HG02588 (cell line): Measurements from ENCODE around the gene KCNS3.
A peak's percentile ranks its signal among the peaks of the same experiment; 100 is the strongest.

Experiments
- ATAC-seq: cut with Tn5 transposase; IDR thresholded peaks from one replicate; pipeline ENCODE4 v1.9.1; 2021; ENCODE audit warnings: mild to moderate bottlenecking, moderate library complexity; ENCODE audit not compliant: unreplicated experiment

Gene KCNS3

GRCh38 chr2:17877811-17878280, 621 bp upstream of the KCNS3 start:
- peak; percentile 24 for ATAC-seq

DNA sequence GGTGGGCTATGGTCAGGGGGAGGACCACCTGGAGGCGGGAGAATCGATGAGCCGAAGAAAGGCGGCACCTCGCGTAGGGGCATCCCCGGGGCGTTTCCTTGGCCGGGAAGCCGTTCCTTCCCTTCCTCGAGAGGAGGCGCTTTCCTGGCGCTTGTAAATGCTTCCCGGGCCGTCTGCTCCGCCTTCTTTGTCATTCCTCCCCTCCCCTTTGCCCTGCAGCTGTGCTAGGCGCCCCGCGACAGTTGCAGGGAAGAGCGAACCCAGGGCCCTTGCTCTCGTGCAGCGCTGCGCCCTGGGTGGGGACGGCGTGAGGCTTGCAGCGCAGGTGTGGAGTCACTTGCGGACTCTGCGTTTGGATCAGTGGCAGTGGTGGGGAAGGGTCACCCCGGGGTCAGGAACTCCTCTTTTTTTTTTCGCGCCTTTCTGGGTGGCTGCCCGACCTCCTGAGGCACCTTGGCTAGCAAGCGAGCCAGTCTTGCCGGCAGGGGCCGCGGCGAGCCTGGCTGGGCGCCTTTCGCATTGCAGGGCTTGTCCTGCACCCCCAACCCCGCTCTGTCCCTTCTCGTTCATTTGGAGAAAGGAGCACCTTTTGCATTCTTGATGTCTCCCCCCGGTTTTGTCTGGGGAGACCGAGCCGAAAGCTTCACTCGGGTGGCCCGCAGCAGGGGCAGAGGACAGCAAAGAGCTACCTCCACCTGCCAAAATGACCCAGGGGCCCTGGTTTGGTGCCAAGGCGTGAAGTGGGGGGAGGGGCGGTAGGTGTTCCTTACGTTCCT, 858 bp downstream of the KCNS3 start:
- ATAC-seq, result no peak

GRCh38 chr2:17879913-17880274, 1.4 kb downstream of the KCNS3 start:
- ATAC-seq, result no peak

GRCh38 chr2:17892770-17893534, 14.5 kb downstream of the KCNS3 start:
- no peak for ATAC-seq

DNA sequence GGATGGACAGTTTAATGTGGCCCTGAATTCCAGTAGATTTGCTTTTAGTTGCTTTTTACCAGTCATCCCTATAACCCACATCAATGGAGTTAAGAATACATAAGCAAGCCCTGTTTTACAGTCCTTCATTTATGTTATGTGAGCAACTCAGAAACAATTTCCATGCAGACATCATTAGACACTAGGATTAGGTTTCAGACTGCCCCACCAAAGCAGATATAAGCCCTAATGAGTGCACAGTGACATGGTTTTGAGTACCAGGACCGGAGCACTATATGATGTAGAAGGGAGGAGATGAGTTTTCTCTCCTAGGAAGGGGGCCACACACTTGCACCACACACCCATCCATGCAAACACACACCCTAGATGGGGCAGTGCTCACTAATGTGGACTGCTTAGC, 15.5 kb downstream of the KCNS3 start:
- no peak for ATAC-seq

- no peak for ATAC-seq
Observed at GRCh38 chr2:17894556-17894955, 16.1 kb downstream of the KCNS3 start.

DNA sequence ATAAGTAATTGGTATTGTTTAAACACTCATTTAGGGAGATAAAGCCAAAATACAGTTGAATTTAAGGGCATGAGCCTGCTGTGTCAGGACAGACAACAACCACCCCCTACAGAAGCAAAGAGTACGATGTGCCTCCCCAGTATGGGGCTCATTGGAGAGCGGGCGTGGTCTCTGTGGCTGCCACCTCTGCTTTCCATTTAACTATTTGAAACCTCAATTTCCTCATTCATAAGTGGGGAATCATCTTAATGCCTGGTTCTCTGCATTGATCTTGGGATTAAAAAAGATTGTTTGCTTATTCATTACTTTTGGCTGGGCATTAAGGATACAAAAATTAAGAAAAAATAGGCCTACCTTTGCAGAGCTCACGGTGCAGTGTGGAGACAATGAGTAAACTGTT, 21.4 kb downstream of the KCNS3 start:
- no peak for ATAC-seq

GRCh38 chr2:17901246-17901645, 22.8 kb downstream of the KCNS3 start:
- no peak for ATAC-seq

GRCh38 chr2:17910980-17911379, 32.5 kb downstream of the KCNS3 start:
- ATAC-seq, result no peak

DNA sequence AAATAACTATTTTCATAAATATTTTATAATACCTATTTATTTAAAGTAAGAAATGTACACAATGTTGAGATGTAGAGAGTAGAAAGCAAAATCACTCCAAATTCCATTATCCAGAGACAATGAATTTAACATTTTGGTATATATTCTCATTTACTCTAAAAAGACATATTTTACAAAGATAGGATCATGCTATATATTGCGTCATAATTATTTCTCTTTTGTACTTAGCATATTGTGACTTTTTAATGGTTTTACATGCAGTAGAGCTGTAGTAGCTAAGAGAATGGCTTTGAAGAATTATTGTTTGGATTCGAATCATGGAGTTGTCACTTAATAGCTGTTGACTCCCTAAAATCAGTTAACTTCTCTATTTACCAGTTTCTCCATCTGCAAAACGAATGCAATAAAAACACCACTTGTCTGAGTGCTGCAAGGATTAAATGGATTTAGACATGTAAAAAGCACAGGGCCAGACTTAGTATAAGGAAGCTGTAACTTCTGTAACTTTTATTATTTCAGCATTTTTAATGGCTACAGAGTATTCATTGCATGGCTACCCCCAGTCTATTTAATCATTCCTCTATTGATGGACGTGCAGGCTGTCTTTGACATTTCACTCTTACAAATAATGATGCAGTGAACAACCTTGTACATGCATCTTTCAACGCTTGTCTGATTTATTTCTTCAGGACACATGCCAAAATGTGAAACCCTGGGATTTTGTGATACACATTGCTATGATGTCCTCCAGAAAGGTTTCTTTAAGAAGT, 33.2 kb downstream of the KCNS3 start:
- no peak for ATAC-seq

- peak; percentile 96 for ATAC-seq
Observed at GRCh38 chr2:17912266-17912691, 33.8 kb downstream of the KCNS3 start.

GRCh38 chr2:17915099-17915498, 36.6 kb downstream of the KCNS3 start:
- no peak for ATAC-seq

- ATAC-seq, result no peak
Observed at GRCh38 chr2:17915811-17916518, 37.5 kb downstream of the KCNS3 start.

- no peak for ATAC-seq
Observed at GRCh38 chr2:17916584-17916983, 38.1 kb downstream of the KCNS3 start.

DNA sequence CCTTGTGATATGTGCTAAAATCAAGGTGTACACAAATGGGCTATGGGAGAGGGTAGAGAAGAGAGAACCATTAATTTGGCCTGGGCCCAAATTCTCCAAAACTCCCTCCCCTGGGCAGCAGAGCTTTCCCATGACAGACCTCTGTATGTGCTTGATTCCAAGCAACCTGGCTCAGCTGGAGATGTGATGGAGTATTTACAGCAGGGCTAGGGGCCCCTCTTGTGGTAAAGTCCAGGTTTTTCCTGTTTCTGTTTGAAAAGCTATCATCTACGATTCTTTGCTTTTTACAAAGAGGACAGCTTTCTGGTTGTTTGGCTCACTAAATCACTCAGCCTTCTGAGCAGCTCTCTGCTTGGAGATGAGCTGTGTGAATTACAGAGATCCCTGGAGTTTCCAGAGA, 40.3 kb downstream of the KCNS3 start:
- no peak for ATAC-seq

GRCh38 chr2:17930773-17931172, 52.3 kb downstream of the KCNS3 start:
- ATAC-seq, result no peak

DNA sequence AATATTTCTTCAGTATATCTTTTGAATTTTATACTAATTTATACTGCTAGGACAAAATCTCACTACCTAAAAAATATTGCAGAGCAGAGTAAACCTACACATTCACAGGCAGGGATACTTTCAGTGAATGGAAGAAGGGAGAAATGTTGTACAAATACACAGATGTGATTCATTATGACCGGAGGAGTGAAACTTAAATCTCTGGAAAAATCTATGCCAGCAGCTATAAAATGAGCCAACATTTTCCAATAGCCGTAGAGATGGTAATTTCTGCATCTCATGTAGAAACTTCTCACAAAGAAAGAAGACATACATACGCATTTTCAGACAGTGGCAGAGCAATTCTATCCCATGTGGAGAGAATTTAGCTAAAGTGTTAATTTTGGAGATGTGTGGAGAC, 54.8 kb downstream of the KCNS3 start:
- no peak for ATAC-seq

GRCh38 chr2:17934721-17935120, 56.3 kb downstream of the KCNS3 start:
- no peak for ATAC-seq

DNA sequence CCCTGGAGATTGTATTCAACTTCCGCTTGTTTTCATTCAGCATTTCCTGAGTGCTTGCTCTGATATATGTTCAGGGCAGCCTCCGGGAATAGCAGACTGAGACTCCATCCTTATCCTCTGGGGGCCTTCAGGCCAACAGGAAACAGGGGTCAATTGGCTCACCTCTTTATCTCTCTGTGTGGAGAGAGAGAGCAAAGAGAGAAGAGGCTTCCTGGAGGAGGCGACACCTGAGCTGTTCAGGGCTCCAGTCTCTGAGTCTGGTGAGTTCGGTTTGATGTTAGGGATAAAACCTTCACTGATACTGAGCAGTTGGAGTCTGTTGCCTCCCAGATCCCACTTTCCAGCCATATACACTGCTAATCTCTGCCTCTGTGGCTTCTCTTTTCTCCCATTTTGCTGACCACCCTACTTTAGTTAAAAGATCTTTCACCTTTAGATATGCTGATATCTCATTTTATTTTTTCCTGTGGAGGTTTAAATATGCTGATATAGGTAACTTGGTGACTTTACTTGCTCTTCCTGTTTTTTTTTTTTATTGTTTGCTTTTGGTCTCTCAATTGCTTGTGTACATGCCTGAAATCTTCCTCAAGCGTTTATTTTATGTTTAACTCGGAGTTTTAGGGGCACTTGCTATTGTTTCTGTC, 56.9 kb downstream of the KCNS3 start:
- no peak for ATAC-seq

DNA sequence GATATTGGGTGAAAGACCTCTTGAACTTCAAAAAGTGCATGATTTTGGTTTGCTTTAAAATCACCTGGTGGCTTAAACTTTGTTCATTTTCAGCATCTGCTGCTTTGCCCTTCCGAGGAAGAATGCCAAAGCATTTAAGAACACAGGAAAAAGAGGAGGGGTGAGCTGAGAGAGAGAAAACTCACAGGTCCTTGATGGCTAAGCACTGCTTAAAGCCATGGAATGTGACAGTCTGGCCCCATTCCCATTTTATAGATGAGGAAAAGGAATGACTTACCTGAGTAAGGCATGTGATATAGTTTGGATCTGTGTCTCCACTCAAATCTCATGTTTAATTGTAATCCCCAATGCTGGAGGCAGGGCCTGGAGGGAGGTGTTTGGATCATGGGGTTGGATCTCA, 58.1 kb downstream of the KCNS3 start:
- ATAC-seq, result no peak
